H1 (cell line): ENCODE measurements around the gene OR13D1. TPM values are rescaled to one million over a fixed set of nuclear protein-coding genes. Genes with fewer than 3 reads are reported as not detected.

Experiments
- CTCF ChIA-PET: fragments of 300-600 bp; sonication (Branson Sonifier 250); formaldehyde crosslinking; loops from one replicate; lab custom pipeline; 2021; ENCODE audit not compliant: partially characterized antibody; lab: Charles Lee
- POLR2A ChIA-PET: fragments of 300-600 bp; sonication (Branson Sonifier 250); formaldehyde crosslinking; loops from one replicate; lab custom pipeline; 2021; ENCODE audit warnings: inconsistent platforms; ENCODE audit not compliant: partially characterized antibody; lab: Charles Lee
- DNase-seq, 2 experiments: peaks; one replicate each; pipeline versions ENCODE4 v3.0.0 to v3.0.0-alpha.2; 2010 to 2022; ENCODE audit warnings: low spot score in 2 of 2, low read depth in 1 of 2, mixed read lengths in 1 of 2
- FAIRE-seq: peaks from 2 replicates; lab custom pipeline; 2011; peaks lifted over from hg19 to GRCh38; lab: Jason Lieb, UNC
- H2AFZ ChIP-seq: 2 replicates; pipeline ENCODE4 v1.8.1; 2012; ENCODE audit warnings: low read length, inconsistent platforms
- H2AK5ac ChIP-seq: 2 replicates; pipeline ENCODE4 v1.6.1; 2013; ENCODE audit warnings: low read depth, low read length
- H2BK120ac ChIP-seq: replicated peaks from 2 replicates; pipeline ENCODE3; 2013; ENCODE audit warnings: low read depth, low read length, inconsistent platforms
- H2BK12ac ChIP-seq: 2 replicates; pipeline ENCODE4 v1.6.1; 2013; ENCODE audit warnings: low read depth, low read length
- H2BK15ac ChIP-seq: 2 replicates; pipeline ENCODE4 v1.6.1; 2013; ENCODE audit warnings: low read length
- H2BK20ac ChIP-seq: 2 replicates; pipeline ENCODE4 v1.6.1; 2013; ENCODE audit warnings: low read length
- H2BK5ac ChIP-seq: 2 replicates; pipeline ENCODE4 v1.6.1; 2013; ENCODE audit warnings: low read depth, low read length
- H3K14ac ChIP-seq: 2 replicates; pipeline ENCODE4 v1.6.1; 2013; ENCODE audit warnings: inconsistent platforms; ENCODE audit not compliant: insufficient read length
- H3K18ac ChIP-seq: 2 replicates; pipeline ENCODE4 v1.6.1; 2013; ENCODE audit warnings: low read length; ENCODE audit errors: extremely low read depth
- H3K23ac ChIP-seq: 2 replicates; pipeline ENCODE4 v1.6.1; 2013; ENCODE audit warnings: inconsistent platforms; ENCODE audit not compliant: insufficient read length
- H3K23me2 ChIP-seq: 2 replicates; pipeline ENCODE4 v1.6.1; 2013; ENCODE audit warnings: low read depth, low read length
- H3K27ac ChIP-seq: 2 replicates; pipeline ENCODE4 v1.6.1; 2011; ENCODE audit warnings: low read depth, low read length, inconsistent platforms
- H3K27me3 ChIP-seq, 4 experiments: replicated peaks in 1 of 4; 1 replicate in 1 of 4; 2 replicates in 3 of 4; pipeline versions ENCODE4 v1.6.1 to v1.8.1; 2011 to 2013; ENCODE audit warnings: low read length in 3 of 4, mild to moderate bottlenecking in 3 of 4, inconsistent platforms in 2 of 4, mixed read lengths in 2 of 4, moderate library complexity in 1 of 4; ENCODE audit not compliant: control insufficient read depth in 3 of 4, insufficient read depth in 3 of 4; ENCODE audit errors: extremely low read depth in 1 of 4
- H3K36me3 ChIP-seq, 4 experiments: 2 replicates each; pipeline versions ENCODE4 v1.6.1 to v1.8.1; 2011 to 2013; ENCODE audit warnings: mild to moderate bottlenecking in 4 of 4, low read length in 3 of 4, moderate library complexity in 2 of 4, control low read depth in 1 of 4, inconsistent platforms in 1 of 4; ENCODE audit not compliant: insufficient read depth in 4 of 4, control insufficient read depth in 2 of 4
- H3K4ac ChIP-seq: replicated peaks from 2 replicates; pipeline ENCODE3; 2013; ENCODE audit warnings: low read length, low read depth, mixed read lengths, inconsistent platforms; ENCODE audit not compliant: insufficient read length
- H3K4me1 ChIP-seq, 4 experiments: replicated peaks in 1 of 4; 1 replicate in 1 of 4; 2 replicates in 3 of 4; pipeline versions ENCODE4 v1.6.1 to v1.8.1; 2011 to 2013; ENCODE audit warnings: low read length in 3 of 4, inconsistent platforms in 2 of 4, mixed read lengths in 1 of 4; ENCODE audit not compliant: insufficient read depth in 4 of 4, control insufficient read depth in 3 of 4
- H3K4me2 ChIP-seq, 2 experiments: 2 replicates each; pipeline versions ENCODE4 v1.6.1 to v1.8.1; 2011 to 2013; ENCODE audit warnings: low read depth in 2 of 2, low read length in 2 of 2, control low read depth in 1 of 2, inconsistent platforms in 1 of 2, mild to moderate bottlenecking in 1 of 2; ENCODE audit not compliant: insufficient read depth in 1 of 2
- H3K4me3 ChIP-seq, 4 experiments: fragments of 200-600, 300-600 bp in 1 of 4; sonication (generic), shearing (Covaris generic), sonication (Bioruptor Twin) in 1 of 4; 2 replicates each; pipeline versions ENCODE4 v1.5.1 to v1.8.1; 2011 to 2016; ENCODE audit warnings: low read length in 4 of 4, low read depth in 3 of 4, control low read depth in 2 of 4, inconsistent platforms in 2 of 4, mild to moderate bottlenecking in 2 of 4, mixed read lengths in 1 of 4, moderate library complexity in 1 of 4; ENCODE audit not compliant: insufficient read depth in 2 of 4; ENCODE audit errors: extremely low read depth in 1 of 4
- H3K56ac ChIP-seq: replicated peaks from 2 replicates; pipeline ENCODE3; 2013; ENCODE audit warnings: low read depth, mild to moderate bottlenecking, mixed read lengths, low read length, inconsistent platforms; ENCODE audit not compliant: insufficient read length
- H3K79me1 ChIP-seq: 2 replicates; pipeline ENCODE4 v1.6.1; 2013; ENCODE audit warnings: low read depth, low read length, control low read depth
- H3K79me2 ChIP-seq, 2 experiments: 2 replicates each; pipeline versions ENCODE4 v1.6.1 to v1.8.1; 2012 to 2013; ENCODE audit warnings: low read length in 2 of 2, mild to moderate bottlenecking in 2 of 2, inconsistent platforms in 1 of 2; ENCODE audit not compliant: insufficient read depth in 2 of 2, control insufficient read depth in 1 of 2
- H3K9ac ChIP-seq, 4 experiments: replicated peaks in 1 of 4; 1 replicate in 1 of 4; 2 replicates in 3 of 4; pipeline versions ENCODE4 v1.6.1 to v1.8.1; 2011 to 2013; ENCODE audit warnings: low read depth in 3 of 4, low read length in 3 of 4, control low read depth in 2 of 4, mild to moderate bottlenecking in 2 of 4, moderate library complexity in 2 of 4, inconsistent platforms in 1 of 4; ENCODE audit errors: extremely low read depth in 1 of 4
- H3K9me3 ChIP-seq, 2 experiments: 2 replicates each; pipeline versions ENCODE4 v1.6.1 to v1.8.1; 2012 to 2013; ENCODE audit warnings: mild to moderate bottlenecking in 2 of 2, moderate library complexity in 2 of 2, control low read depth in 1 of 2, inconsistent platforms in 1 of 2, low read depth in 1 of 2, low read length in 1 of 2, mixed read lengths in 1 of 2; ENCODE audit not compliant: insufficient read depth in 2 of 2
- H4K20me1 ChIP-seq, 2 experiments: replicated peaks in 1 of 2; 2 replicates each; pipeline versions ENCODE3 to v1.8.1; 2011 to 2013; ENCODE audit warnings: inconsistent platforms in 2 of 2, low read length in 2 of 2, mild to moderate bottlenecking in 1 of 2; ENCODE audit not compliant: insufficient read depth in 2 of 2, control insufficient read depth in 1 of 2
- H4K5ac ChIP-seq: 2 replicates; pipeline ENCODE4 v1.6.1; 2013; ENCODE audit warnings: low read length, low read depth, mixed read lengths, inconsistent platforms; ENCODE audit not compliant: insufficient read length
- H4K8ac ChIP-seq: 2 replicates; pipeline ENCODE4 v1.8.0; 2013; ENCODE audit warnings: mild to moderate bottlenecking, moderate library complexity, low read length, inconsistent platforms; ENCODE audit not compliant: insufficient read depth; ENCODE audit errors: extremely low read depth
- H4K91ac ChIP-seq: replicated peaks from 2 replicates; pipeline ENCODE3; 2013; ENCODE audit warnings: low read length, mixed read lengths, inconsistent platforms; ENCODE audit not compliant: insufficient read length
- ASH2L ChIP-seq: fragments of 200-600, 300-600 bp; sonication (generic); IDR thresholded peaks from one replicate; pipeline ENCODE4 v1.7.1; 2017; ENCODE audit warnings: low read length
- CHD2 ChIP-seq: IDR thresholded peaks from 2 replicates; pipeline ENCODE4 v1.6.1; 2012; ENCODE audit warnings: low read length, improper control_type of control experiment
- SUZ12 ChIP-seq: fragments of 200-600 bp; sonication (generic); IDR thresholded peaks from 2 replicates; pipeline ENCODE4 v1.6.1; 2012; ENCODE audit warnings: mild to moderate bottlenecking, inconsistent platforms, low read length, moderate library complexity, mixed read lengths
- whole genome bisulfite sequencing, 2 experiments: shearing (Covaris generic) in 1 of 2; methylation state at CpG; one replicate each; pipeline versions ENCODE4 v1.1.6 to v1.1.7; 2013 to 2015; ENCODE audit warnings: low lambda C conversion rate in 2 of 2, mixed read lengths in 2 of 2, inconsistent platforms in 1 of 2, low coverage in 1 of 2, missing lambda C conversion rate in 1 of 2; ENCODE audit not compliant: insufficient replicate concordance in 2 of 2, insufficient coverage in 1 of 2, insufficient read length in 1 of 2; ENCODE audit errors: extremely low coverage in 1 of 2, missing lambda C conversion rate in 1 of 2; 5-methylcytosine and 5-hydroxymethylcytosine counted together
- polyA plus RNA-seq, 7 experiments: library from polyadenylated mRNA; depleted of rRNA in 3 of 7; stranded (reverse) in 5 of 7; unstranded in 2 of 7; fragments of >200 nt in 5 of 7; fragments of 200-250 nt in 2 of 7; gene quantifications; 1 replicate in 5 of 7; 2 replicates in 1 of 7; 4 replicates in 1 of 7; pipeline versions ENCODE4 v1.2.1 to v1.2.3, GENCODE V29; 2011 to 2013; ENCODE audit warnings: missing spikeins in 2 of 7, mixed read lengths in 2 of 7
- total RNA-seq: library from RNA; stranded (reverse); fragmentation: NEBNext Ultra II Directional; extraction: Animal tissue kit (Norgen Biotek cat#: 25700); gene quantifications from 2 replicates; pipeline ENCODE4 v1.2.1, GENCODE V29; 2021

Gene OR13D1
- total and polyA plus RNA-seq, 2 of the 8 experiments (the other 6 are each of a cell fraction or from before 2014, with no cell fraction given), result not detected

DNA sequence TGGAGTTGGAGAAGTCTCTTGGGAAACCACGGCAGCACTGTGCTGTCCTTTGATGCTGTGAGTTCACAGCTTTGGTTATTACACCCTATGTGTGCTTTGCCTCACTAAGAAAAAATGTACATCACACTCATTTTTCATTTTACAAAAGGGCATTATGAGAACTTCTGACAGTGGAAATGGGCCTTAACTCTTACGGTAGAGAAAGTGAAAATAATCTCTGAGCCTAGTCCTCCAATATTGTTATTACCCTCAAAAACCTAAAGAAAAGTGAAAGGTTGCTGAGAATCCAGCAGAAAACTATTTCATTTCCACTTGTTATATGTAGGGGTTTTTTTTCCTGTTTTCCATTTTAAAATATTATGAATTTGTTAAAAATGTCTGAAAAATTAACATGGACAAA, 8.2 kb upstream of the OR13D1 start:
- no peak overlapping the region for H3K27ac ChIP-seq
- H4K91ac ChIP-seq, result no peak overlapping the region
- H3K27me3 ChIP-seq, result no peaks in the 10 kb centered on the region
- TF ChIP-seq ASH2L (no peak), CHD2 (no peak), SUZ12 (no peak)
- no peak for FAIRE-seq
- H4K5ac ChIP-seq, result no peak overlapping the region
- no peak overlapping the region for H2BK5ac ChIP-seq
- ChIA-PET POLR2A (no interaction called here), CTCF (interaction anchor here (0.5 kb wide), 1 partner anchor 742 kb away, joined by 5 read pairs; no protein-coding TSS in a partner anchor)
- H4K20me1 ChIP-seq, result no peaks in the 10 kb centered on the region
- H3K23ac ChIP-seq, result no peak overlapping the region
- H3K4me1 ChIP-seq, result no peaks in the 10 kb centered on the region
- no peak overlapping the region for H2BK15ac ChIP-seq
- WGBS, 2 experiments, result 87% methylated on average over 2 of the region's 2 CpGs; no CpG with 5 or more reads in 1 of the 2 experiments
- H3K79me1 ChIP-seq, result no peaks in the 10 kb centered on the region
- H3K18ac ChIP-seq, result no peak overlapping the region
- H4K8ac ChIP-seq, result no peak overlapping the region
- no peak overlapping the region for H3K4me3 ChIP-seq
- H2AK5ac ChIP-seq, result no peak overlapping the region
- H3K4me2 ChIP-seq, result no peak overlapping the region
- H3K9me3 ChIP-seq, result no peaks in the 10 kb centered on the region
- no peaks in the 10 kb centered on the region for H3K36me3 ChIP-seq
- no peak overlapping the region for H3K4ac ChIP-seq
- H3K56ac ChIP-seq, result no peak overlapping the region
- no peak overlapping the region for H3K9ac ChIP-seq
- H3K14ac ChIP-seq, result no peak overlapping the region
- no peak overlapping the region for H2AFZ ChIP-seq
- no peaks in the 10 kb centered on the region for H3K23me2 ChIP-seq
- no peak for DNase-seq
- H2BK12ac ChIP-seq, result no peak overlapping the region
- H3K79me2 ChIP-seq, result no peaks in the 10 kb centered on the region
- no peak overlapping the region for H2BK120ac ChIP-seq
- H2BK20ac ChIP-seq, result no peak overlapping the region
